Upper lobe of left lung (tissue), 4 donors: ENCODE measurements around the gene KLHL34.

Source experiments
- EP300 ChIP-seq, 4 donors: sonication (generic); formaldehyde crosslinking; IDR thresholded peaks; one replicate each; pipeline ENCODE4 v1.5.1; 2017; ENCODE audit warnings: antibody characterized with exemption in 4 of 4, control low read depth in 2 of 4
- POLR2A ChIP-seq, 4 donors: fragments of 450-650 bp; IDR thresholded peaks; one replicate each; pipeline ENCODE4 v1.5.1; 2016 to 2017; ENCODE audit warnings: antibody characterized with exemption in 4 of 4, mild to moderate bottlenecking in 2 of 4
- POLR2AphosphoS5 ChIP-seq, 2 donors: sonication (generic); formaldehyde crosslinking; IDR thresholded peaks; one replicate each; pipeline ENCODE4 v1.5.1; 2017; ENCODE audit warnings: antibody characterized with exemption in 2 of 2
- TF ChIP-seq, protein P1 (sequence below), 6 experiments: fragments of 450-650 bp in 4 of 6; fragments of 200-600 bp in 2 of 6; sonication (generic) in 2 of 6; IDR thresholded peaks; one replicate each; pipeline ENCODE4 v1.5.1; 2016 to 2019; ENCODE audit warnings: antibody characterized with exemption in 6 of 6

DNA sequence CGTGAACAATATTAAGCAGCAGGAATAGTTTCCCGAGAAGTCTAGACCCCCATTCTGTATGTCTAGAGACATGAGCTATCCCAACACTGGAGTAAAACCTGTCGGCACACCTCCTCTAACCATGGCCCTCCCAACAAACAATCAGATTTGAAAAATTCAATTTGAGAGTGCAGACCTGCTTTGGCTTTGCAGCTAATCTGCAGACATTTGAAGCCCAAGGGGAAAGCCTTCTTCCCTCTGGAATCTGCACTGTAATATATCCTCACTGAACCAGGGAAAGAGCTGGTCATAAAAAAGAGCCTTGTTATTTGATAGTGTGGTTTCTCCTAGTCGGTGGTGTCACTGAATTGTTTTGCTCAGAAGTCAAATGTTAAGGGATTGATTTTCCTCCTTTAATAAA is 44.6 kb upstream of the KLHL34 start:
- TF ChIP-seq, protein P1, sequence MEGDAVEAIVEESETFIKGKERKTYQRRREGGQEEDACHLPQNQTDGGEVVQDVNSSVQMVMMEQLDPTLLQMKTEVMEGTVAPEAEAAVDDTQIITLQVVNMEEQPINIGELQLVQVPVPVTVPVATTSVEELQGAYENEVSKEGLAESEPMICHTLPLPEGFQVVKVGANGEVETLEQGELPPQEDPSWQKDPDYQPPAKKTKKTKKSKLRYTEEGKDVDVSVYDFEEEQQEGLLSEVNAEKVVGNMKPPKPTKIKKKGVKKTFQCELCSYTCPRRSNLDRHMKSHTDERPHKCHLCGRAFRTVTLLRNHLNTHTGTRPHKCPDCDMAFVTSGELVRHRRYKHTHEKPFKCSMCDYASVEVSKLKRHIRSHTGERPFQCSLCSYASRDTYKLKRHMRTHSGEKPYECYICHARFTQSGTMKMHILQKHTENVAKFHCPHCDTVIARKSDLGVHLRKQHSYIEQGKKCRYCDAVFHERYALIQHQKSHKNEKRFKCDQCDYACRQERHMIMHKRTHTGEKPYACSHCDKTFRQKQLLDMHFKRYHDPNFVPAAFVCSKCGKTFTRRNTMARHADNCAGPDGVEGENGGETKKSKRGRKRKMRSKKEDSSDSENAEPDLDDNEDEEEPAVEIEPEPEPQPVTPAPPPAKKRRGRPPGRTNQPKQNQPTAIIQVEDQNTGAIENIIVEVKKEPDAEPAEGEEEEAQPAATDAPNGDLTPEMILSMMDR (IDR thresholded peaks at IDR 0.05), result no peak
- no peak for TF ChIP-seq POLR2AphosphoS5 (IDR thresholded peaks at IDR 0.05)
- no peak for TF ChIP-seq EP300 (IDR thresholded peaks at IDR 0.05)
- TF ChIP-seq POLR2A (IDR thresholded peaks at IDR 0.05), result no peak
